HuH-7.5 (cell line): ENCODE measurements around the gene MESP2.

Experiments
- DNase-seq: peaks from one replicate; pipeline ENCODE4 v3.0.0; 2011; ENCODE audit warnings: low spot score

The MESP2 gene

DNA sequence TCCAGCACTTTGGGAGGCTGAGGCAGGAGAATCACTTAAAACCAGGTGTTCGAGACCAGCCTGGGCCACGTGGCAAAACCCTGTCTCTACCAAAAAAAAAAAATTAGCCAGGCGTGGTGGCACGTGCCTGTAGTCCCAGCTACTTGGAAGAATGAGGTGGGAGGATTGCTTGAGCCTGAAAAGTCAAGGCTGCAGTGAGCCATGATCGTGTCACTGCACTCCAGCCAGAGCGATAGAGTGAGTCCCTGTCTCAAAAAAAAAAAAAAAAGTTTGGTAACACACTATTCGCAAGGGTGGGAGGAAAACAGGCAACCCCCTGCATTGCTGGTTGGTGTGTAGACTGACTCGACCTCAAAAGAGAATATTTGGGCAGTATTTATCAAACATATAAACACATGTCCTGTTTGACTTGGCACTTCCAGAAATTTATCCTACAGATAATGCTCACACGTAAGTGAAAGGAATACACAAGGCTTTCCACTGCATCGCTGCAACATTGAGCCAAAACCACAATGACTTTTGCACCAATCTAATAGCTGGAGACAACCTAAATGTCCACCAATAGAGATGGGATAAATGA is 41.7 kb downstream of the MESP2 start:
- DNase-seq: no peak

DNA sequence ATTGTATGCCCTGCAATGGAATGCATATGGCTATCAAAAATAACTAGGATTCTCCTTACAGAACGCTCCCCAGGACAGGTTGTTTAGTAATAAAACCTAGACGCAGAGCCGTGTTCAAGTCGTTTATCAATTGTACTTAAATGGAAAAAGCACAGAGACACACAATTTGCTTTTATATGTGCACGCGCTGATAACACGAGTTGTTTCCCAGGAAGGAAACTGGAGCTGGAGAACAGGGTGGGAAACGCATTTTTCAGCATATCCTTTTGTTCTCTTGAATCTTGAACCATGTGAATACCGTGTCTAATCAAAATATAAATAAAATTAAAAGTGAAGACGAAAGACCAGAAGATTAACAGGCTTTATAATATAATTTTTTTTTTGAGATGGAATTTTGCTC is 42.2 kb downstream of the MESP2 start:
- no peak for DNase-seq

DNA sequence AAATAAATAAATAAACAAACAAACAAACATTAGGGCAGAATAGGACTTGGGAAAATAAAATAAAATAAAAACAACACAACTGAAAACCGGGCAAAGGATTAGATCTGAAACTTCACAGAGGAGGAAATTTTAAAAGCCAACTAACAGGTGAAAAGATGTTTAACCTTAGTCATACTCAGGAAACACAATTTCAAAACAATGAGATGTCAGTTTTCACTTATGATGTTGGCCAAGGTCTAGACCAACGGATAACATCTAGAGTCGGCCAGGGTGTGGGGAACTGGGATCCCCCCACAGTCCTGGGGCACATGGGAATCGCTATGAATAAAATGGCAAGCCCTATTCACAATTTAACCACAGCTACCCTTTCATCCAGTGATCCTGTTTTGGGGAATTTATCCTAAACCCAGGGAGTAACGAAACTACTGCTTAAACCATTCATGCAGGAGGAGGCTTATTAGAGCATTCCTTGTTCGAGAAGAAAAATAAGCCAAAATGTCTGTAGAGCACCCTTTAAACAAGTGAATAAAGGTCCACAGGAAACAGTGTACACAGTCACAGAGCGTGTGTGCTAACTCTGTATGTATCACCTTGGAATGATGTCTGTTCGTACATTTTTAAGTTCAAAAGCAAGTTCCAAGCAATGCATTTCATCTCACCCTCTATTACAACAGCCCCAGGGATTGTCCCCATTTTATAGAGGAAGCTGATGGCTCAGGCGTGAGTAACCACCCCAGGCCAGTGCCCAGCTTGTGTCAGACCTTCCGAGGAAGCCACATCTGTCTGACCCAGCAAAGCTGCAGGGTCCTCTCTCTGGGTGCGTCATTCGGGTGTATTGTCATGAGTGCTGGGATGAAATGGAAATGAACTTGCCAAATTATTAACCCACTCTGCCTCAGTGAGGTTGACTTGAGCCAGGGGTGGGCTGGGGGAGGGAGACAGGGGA is 44.8 kb downstream of the MESP2 start:
- DNase-seq: no peak

DNA sequence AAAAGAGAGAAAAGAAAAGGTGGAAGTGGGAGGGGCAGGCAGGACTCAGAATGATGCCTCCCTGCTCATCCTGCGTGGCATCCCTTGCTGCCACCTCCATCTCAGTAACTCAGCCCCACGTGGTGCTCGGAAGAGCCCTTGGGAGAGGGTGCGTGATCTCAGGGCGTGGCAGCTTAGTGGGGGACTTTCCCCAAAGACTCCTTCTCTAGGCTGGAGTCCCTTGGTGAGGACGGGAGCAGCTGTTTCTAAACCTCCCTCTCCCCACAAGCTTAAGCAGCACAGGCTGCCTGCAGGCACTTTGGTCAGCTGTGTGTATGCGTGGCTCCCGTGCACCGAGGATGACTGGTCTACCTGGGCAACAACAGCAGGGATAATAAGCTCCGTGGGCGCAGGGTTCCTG is 45.9 kb downstream of the MESP2 start:
- no peak for DNase-seq

DNA sequence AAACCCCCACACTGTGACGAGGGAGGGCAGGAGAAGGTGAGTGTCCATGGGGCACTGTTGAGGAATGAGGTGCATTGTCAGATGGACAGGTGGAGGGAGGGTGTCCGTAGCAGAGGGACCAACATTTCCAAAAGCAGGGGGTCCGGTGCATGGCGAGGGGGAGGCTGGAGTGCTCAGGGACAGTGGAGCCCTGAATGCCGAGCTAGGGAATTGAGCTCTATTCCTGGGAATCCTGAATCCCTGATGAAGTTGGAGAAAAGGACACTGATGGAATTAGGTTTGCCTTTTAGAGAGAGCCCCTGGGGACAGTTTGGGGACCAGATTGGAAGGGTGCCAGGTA is 46.4 kb downstream of the MESP2 start:
- DNase-seq: no peak

DNA sequence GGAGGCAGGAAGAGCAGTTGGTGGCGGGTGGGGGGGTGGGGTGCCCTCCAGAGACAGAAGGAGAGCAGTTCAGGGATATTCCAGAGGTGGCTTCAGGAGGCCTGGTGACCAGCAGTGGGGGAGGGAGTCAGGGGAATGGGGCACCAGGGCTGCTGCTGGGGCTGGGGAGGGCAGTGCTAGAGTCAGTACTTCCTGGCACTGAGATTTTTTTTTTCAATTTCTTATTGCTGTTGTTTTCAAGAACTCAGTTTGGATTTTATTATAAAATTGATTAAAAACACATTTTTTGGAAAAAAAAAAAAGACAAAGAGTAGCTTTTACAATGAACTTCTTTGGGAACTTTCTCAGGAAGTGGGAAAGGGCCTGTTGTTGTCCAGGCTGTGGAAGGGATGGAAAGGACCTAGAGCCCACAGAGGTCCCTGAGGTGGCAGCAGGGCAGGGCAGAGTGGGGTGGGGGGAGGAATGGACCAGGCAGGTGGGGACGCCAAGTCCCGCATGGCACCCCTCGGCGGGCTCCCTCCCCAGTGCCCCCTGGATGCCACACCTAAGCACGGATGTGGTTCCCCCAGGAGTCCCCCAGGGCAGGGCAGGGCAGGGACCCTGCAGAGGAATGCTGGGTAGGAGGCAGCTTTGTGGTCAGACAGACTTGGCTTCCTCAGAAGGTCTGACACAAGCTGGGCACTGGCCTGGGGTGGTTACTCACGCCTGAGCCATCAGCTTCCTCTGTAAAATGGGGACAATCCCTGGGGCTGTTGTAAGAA is 47.0 kb downstream of the MESP2 start:
- DNase-seq: no peak

DNA sequence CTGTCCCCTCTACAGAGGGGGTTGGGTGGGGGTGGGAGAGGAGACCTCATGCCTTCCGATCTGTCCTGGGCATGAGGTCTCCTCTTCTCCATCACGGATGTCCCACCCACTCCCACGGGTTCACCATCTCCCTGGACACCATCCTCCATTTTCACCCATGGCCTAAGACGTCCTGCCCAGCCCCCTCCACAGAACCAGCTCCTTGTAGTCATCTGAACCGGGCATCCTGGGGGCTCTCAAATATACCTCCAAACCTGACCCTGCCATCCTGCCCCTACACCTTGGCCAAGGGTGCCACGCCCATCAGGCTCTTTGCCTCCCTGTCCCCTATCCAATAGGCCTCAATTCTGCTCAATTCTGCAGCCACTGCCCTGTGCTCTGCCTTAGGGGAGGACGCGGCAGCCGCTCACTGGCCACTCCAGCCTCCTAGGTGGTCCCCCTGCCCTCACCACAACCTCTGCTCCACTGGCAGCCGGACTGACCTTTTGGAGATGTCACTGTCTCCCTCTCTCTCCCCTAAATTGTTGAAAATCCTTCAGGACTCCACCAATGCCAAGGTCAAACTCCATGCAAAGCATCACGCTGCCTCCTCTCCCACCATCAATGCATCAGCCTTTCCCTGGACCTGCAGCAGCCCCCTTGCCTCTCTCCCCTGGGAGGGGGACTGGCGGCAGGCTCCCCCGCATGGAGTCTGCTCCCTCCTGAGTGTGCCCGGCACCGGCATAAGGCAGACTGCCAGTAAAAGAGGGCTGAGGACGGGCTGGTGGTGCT is 47.9 kb downstream of the MESP2 start:
- DNase-seq: no peak

DNA sequence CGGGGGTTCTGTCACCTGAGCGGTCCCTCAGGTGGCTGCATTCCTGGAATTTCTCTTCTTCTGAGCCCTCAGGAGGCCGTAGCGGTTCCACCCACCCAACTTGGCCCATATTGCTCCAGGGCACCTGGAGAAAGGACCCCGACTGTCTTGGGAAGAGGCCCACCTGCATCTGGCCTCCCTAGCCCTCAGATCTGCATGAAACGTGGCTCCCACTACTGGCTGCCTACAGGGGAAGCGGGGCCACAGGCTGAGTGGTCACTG is 48.4 kb downstream of the MESP2 start:
- no peak for DNase-seq

DNA sequence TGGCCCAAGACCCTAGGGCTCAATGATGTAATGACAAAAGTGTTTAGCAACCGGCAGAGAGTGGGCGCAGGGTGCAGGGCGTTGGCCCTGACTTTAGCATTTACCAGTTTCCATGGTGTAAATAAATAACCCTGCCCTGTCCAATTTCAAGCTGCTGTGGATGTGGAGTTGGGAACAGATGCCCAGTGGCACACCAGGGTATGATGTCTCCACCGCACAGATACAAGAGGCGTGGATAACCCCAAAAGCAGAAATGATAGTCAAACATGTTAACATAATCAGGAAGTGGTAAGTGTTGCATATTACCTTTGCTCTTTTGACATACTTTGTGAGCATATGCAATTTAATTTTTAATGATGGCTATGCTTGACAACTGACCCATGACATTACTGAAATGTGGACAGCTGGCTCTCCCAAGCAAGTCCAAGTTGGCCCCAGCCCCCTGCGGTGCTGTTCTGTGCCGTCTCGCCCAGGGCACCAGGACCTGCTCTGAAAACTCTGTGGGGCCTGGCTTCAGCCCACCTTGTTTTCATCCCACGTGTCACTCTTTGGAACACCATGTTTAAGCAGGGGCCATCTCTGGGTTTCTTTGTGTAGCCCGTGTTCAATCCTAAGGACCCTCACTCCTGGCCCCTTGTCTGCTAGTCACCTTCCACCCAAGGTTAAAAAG is 49.3 kb downstream of the MESP2 start:
- DNase-seq: no peak

DNA sequence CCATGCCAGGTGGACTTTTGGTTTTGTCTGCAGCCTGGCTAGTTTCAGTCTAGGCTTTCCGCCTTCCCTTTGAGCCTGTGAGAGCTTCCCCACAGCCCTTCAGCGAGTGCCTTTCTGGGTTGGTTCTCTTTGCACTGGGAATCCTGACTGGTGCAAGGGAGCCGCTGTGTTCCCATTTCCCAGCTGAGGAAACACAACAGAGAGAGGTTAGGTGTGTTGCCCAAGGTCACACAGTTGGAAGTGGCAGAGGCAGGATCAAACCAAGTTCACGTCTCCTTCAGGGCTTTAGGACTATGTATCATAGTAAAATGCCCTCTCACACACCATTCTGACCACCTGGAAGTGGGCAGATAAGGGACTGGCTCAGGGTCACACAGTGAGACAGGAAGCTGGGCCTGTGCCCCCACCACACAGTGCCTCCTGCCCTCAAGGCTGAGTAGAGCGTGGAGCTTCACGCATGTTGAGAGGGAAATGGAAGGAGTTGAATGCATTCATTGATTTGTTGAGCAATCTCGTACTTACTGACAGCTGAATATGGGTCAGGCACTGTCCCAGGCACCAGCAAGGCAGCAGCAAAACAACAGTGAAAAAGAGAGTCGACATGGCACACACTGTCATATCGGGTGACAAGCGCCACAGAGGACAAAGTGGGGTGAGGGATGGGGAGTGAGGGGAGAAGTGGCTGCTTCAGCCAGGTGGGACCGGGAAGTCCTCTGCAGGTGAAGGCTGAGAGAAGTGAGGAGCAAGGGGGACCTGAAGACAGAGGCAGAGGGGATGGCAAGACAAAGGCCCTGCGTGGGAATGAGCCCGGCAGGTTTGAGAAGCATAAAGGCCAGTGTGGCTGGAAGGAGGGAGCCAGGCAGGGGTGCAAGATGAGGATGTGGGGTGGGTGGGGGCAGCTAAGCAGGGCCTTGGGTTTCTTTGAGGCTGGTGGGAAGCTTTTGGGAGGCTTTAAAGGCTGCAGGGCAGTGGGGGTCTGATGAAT is 50.8 kb downstream of the MESP2 start:
- DNase-seq: no peak

DNA sequence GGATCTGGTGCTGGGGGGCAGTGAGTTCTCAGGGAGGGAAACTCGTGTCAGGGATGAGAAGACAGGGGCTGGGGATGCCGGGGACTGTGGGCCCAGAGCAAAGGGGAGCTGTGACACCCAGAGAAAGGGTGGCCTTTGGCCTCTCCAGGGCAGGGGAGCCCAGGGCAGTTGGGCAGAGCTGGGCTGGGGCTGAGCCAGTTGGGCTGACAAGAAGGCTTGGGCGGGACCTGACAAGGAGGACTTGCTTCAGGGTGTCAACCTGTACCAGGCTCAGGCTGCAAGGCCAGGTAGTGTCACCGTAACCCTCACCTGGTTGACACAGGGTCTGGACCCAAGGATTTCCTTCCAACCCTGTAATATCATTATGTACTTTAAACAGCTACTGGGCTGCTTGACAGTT is 51.7 kb downstream of the MESP2 start:
- DNase-seq: no peak
